Astrocyte (in vitro differentiated cells and primary cell): ENCODE measurements around the gene NELFB. TPM values are rescaled to one million over a fixed set of nuclear protein-coding genes. Genes with fewer than 3 reads are reported as not detected.

ENCODE experiments used
- DNase-seq: peaks from one replicate; pipeline ENCODE4 v3.0.0-alpha.2; 2010; ENCODE audit warnings: low read depth
- FAIRE-seq: peaks from 2 replicates; lab custom pipeline; 2011; peaks lifted over from hg19 to GRCh38; lab: Jason Lieb, UNC
- H2AFZ ChIP-seq: 2 replicates; pipeline ENCODE4 v1.6.0; 2012; ENCODE audit warnings: low read depth, low read length, inconsistent platforms
- H3K27ac ChIP-seq: 2 replicates; pipeline ENCODE4 v1.5.1; 2011; ENCODE audit warnings: low read depth, low read length, inconsistent platforms
- H3K27me3 ChIP-seq: 2 replicates; pipeline ENCODE4 v1.6.0; 2011; ENCODE audit warnings: low read length, inconsistent platforms; ENCODE audit not compliant: insufficient read depth
- H3K36me3 ChIP-seq: 2 replicates; pipeline ENCODE4 v1.5.1; 2011; ENCODE audit warnings: low read length, inconsistent platforms; ENCODE audit not compliant: insufficient read depth
- H3K4me1 ChIP-seq: 2 replicates; pipeline ENCODE4 v1.5.1; 2011; ENCODE audit warnings: low read length, inconsistent platforms; ENCODE audit not compliant: insufficient read depth
- H3K4me2 ChIP-seq: 2 replicates; pipeline ENCODE4 v1.6.0; 2012; ENCODE audit warnings: low read length, inconsistent platforms
- H3K4me3 ChIP-seq: 2 replicates; pipeline ENCODE4 v1.5.1; 2011; ENCODE audit warnings: low read depth, mild to moderate bottlenecking, low read length, inconsistent platforms; ENCODE audit not compliant: insufficient read depth
- H3K79me2 ChIP-seq: 2 replicates; pipeline ENCODE4 v1.6.0; 2012; ENCODE audit warnings: mild to moderate bottlenecking, low read length, inconsistent platforms; ENCODE audit not compliant: insufficient read depth
- H3K9ac ChIP-seq: 2 replicates; pipeline ENCODE4 v1.6.0; 2012; ENCODE audit warnings: mild to moderate bottlenecking, low read length, inconsistent platforms
- H3K9me3 ChIP-seq: 2 replicates; pipeline ENCODE4 v1.5.1; 2012; ENCODE audit warnings: low read depth, mild to moderate bottlenecking, low read length, inconsistent platforms; ENCODE audit not compliant: insufficient read depth
- H4K20me1 ChIP-seq: 2 replicates; pipeline ENCODE4 v1.6.0; 2012; ENCODE audit warnings: low read length, inconsistent platforms; ENCODE audit not compliant: insufficient read depth
- H3K27ac Mint-ChIP-seq: one replicate; pipeline ENCODE4 v1.8.0; 2021; ENCODE audit warnings: mild to moderate bottlenecking, mixed read lengths; ENCODE audit not compliant: unreplicated experiment
- H3K27me3 Mint-ChIP-seq: one replicate; pipeline ENCODE4 v1.8.0; 2021; ENCODE audit warnings: low read depth, mixed read lengths; ENCODE audit not compliant: unreplicated experiment
- H3K36me3 Mint-ChIP-seq: one replicate; pipeline ENCODE4 v1.8.0; 2021; ENCODE audit warnings: low read depth, mixed read lengths; ENCODE audit not compliant: unreplicated experiment
- H3K4me1 Mint-ChIP-seq: one replicate; pipeline ENCODE4 v1.8.0; 2021; ENCODE audit warnings: low read depth, mixed read lengths; ENCODE audit not compliant: unreplicated experiment
- H3K4me3 Mint-ChIP-seq: one replicate; pipeline ENCODE4 v1.8.0; 2021; ENCODE audit warnings: mild to moderate bottlenecking, moderate library complexity, mixed read lengths; ENCODE audit not compliant: unreplicated experiment
- H3K9me3 Mint-ChIP-seq: one replicate; pipeline ENCODE4 v1.8.0; 2021; ENCODE audit warnings: mild to moderate bottlenecking, mixed read lengths; ENCODE audit not compliant: unreplicated experiment
- EZH2 ChIP-seq: IDR thresholded peaks from 2 replicates; pipeline ENCODE4 v1.6.1; 2012; ENCODE audit warnings: mild to moderate bottlenecking, low read length, inconsistent platforms; ENCODE audit not compliant: insufficient read depth
- total RNA-seq: library from RNA; stranded (reverse); gene quantifications from 2 replicates; pipeline ENCODE4 v1.2.1, GENCODE V29; 2021
- TF ChIP-seq, protein P1 (sequence below): IDR thresholded peaks from 2 replicates; pipeline ENCODE4 v1.5.1; 2011; ENCODE audit warnings: low read depth, mild to moderate bottlenecking, inconsistent platforms, low read length, moderate library complexity; ENCODE audit not compliant: insufficient read depth

Gene NELFB
- total RNA-seq, 1 donor from 2014 or later, result 48.9 TPM

DNA sequence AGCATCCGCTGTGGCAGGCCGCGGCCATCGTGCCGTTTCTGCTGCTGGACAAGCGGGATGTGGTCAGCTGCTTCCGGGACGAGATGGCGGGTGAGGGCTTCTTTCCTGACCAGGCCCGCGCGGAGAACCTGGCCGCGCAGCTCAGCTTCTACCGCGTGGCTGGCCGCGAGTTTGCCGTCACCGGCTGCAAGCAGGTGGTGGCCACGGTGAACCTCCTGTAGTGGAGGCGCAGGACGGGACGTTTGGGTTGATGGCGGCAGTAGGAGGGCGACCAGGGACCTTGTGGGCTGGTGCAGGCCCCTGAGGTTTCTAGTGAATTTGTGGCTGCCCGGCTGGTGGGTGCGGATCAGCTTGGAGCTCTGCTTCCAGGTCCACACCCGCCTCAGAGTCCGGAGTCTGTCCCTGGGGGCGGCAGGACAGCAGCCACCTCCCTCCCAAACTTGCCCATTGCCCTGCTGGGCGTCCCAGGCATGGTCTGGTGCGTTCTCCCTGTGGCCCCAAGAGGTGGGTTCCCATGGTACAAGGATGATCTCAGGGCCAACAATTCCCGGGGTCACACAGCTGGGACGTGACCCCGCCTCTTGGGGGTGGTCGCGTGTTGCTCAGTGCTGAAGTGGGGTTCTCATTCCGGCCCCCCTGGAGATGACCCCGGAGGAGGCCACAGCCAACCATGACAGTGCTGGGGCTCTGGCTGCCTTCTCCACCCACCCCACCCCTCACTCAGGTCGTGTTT is 24.8 kb downstream of the NELFB start:
- Histone ChIP-seq H3K36me3 (no peaks in the 10 kb centered on the region), H3K4me3 (no peak overlapping the region), H3K9me3 (no peaks in the 10 kb centered on the region), H3K9ac (no peak overlapping the region), H2AFZ (no peak overlapping the region), H3K4me1 (peaks cover 32% of the 10 kb centered on the region), H4K20me1 (peaks cover 41% of the 10 kb centered on the region), H3K4me2 (peak overlapping the region; percentile 76), H3K27me3 (no peaks in the 10 kb centered on the region), H3K79me2 (peaks cover 28% of the 10 kb centered on the region), H3K27ac (no peak overlapping the region)
- no peaks in the 10 kb centered on the region for H3K27me3 Mint-ChIP-seq
- TF ChIP-seq, protein P1, sequence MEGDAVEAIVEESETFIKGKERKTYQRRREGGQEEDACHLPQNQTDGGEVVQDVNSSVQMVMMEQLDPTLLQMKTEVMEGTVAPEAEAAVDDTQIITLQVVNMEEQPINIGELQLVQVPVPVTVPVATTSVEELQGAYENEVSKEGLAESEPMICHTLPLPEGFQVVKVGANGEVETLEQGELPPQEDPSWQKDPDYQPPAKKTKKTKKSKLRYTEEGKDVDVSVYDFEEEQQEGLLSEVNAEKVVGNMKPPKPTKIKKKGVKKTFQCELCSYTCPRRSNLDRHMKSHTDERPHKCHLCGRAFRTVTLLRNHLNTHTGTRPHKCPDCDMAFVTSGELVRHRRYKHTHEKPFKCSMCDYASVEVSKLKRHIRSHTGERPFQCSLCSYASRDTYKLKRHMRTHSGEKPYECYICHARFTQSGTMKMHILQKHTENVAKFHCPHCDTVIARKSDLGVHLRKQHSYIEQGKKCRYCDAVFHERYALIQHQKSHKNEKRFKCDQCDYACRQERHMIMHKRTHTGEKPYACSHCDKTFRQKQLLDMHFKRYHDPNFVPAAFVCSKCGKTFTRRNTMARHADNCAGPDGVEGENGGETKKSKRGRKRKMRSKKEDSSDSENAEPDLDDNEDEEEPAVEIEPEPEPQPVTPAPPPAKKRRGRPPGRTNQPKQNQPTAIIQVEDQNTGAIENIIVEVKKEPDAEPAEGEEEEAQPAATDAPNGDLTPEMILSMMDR, result no peak
- no peak for TF ChIP-seq EZH2
- H3K9me3 Mint-ChIP-seq, result no peaks in the 10 kb centered on the region
- peak overlapping the region; percentile 40 for H3K4me3 Mint-ChIP-seq
- no peaks in the 10 kb centered on the region for H3K4me1 Mint-ChIP-seq
- DNase-seq (no peak), FAIRE-seq (no peak)
- peaks cover 3% of the 10 kb centered on the region for H3K36me3 Mint-ChIP-seq
- H3K27ac Mint-ChIP-seq, result no peak overlapping the region

DNA sequence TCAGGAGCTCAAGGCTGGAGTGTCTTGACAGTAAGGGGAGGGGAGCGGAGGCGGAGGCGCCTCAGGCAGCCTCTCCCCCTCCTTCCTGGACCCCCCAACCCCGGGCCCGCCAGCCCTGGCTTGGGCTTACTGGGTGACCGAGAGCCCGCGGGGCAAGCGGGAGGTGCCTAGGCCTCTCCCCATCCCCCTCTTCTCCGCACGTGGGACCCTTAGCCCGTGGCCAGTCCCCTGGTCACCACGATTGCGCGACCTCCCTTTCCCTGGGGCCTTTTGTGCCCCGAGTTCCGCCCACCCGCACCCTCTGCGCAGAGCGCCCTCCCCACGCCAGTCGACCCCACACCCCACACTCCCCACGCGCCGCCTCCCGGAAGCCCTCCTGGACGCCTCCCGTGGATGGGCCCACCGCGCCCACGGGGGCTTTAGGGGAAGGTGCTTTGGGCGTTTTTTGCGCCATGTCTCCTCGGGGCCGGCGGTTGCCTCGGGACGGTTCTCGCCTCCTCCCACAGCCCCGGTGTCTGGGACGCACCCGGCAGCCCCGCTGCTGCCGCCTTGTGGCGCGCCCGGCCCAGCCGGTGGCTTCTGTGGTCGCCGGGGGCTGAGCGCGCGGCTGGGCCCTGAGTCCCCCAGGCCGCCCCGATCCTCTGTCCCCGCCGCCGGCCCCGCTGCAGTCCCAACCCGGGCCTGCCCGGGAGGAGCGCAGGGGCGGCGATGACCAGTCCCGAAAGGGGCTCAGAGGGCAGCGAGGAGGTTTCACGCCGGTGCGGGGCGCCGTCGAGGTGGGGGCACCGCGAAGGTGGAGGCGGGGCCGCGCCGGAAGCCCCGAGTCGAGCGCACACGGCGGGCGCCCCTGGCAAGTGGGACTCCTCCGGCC is 25.6 kb downstream of the NELFB start:
- no peaks in the 10 kb centered on the region for H3K27me3 Mint-ChIP-seq
- DNase-seq (no peak), FAIRE-seq (no peak)
- H3K9me3 Mint-ChIP-seq, result peaks cover 2% of the 10 kb centered on the region
- Histone ChIP-seq H3K9me3 (no peaks in the 10 kb centered on the region), H3K27me3 (no peaks in the 10 kb centered on the region), H2AFZ (peak overlapping the region; percentile 52), H3K4me2 (peak overlapping the region; percentile 76), H3K36me3 (no peaks in the 10 kb centered on the region), H3K79me2 (peaks cover 28% of the 10 kb centered on the region), H3K4me1 (peaks cover 32% of the 10 kb centered on the region), H3K4me3 (peak overlapping the region; percentile 10), H3K9ac (no peak overlapping the region), H3K27ac (no peak overlapping the region), H4K20me1 (peaks cover 41% of the 10 kb centered on the region)
- H3K4me3 Mint-ChIP-seq, result no peak overlapping the region
- H3K4me1 Mint-ChIP-seq, result no peaks in the 10 kb centered on the region
- peaks cover 3% of the 10 kb centered on the region for H3K36me3 Mint-ChIP-seq
- TF ChIP-seq EZH2, result no peak
- TF ChIP-seq, protein P1, result no peak
- H3K27ac Mint-ChIP-seq, result no peak overlapping the region
